ENCODE measurements around the gene DLEC1. TPM values are rescaled to one million over a fixed set of nuclear protein-coding genes. Genes with fewer than 3 reads are reported as not detected.

Gene DLEC1
- total and polyA plus RNA-seq, 2 donors from 2014 or later, result 0.52 to 3.3 TPM

GRCh38 chr3:37993820-37994638 lies 45.0 kb upstream of the DLEC1 start:
- TF ChIP-seq CTCF (IDR thresholded peaks at IDR 0.05; ENCODE audit: borderline replicate concordance, extremely low read depth, insufficient read depth), result peak; percentile 3
- FAIRE-seq (no peak), DNase-seq (peak; percentile 77 to 96 (median 84))
- Histone ChIP-seq H3K9me3 (ENCODE audit: control insufficient read depth in 2 of 3, insufficient read depth in 1 of 3, low read length in 3 of 3) (no peaks in the 10 kb centered on the region), H3K4me3 (ENCODE audit: low read length in 3 of 3) (peak overlapping the region; percentile 69 to 81 (median 72)), H3K4me1 (ENCODE audit: control insufficient read depth in 2 of 3, insufficient read depth in 2 of 3, low read depth in 1 of 3, low read length in 3 of 3) (peaks cover 0 to 20% (median 7%) of the 10 kb centered on the region in 3 donors), H3K36me3 (ENCODE audit: control insufficient read depth in 2 of 3, insufficient read depth in 3 of 3, low read length in 3 of 3) (no peaks in the 10 kb centered on the region), H3K9ac (ENCODE audit: low read length in 3 of 3) (peak overlapping the region; percentile 37 to 78 (median 76)), H3K27me3 (ENCODE audit: control insufficient read depth, insufficient read depth, low read length) (no peaks in the 10 kb centered on the region), H3K27ac (ENCODE audit: low read depth in 2 of 2, low read length in 2 of 2) (peak overlapping the region; percentile 40 to 60)
- intact Hi-C loops (cut with DNase I), result no loop called here

- Histone ChIP-seq H3K36me3 (ENCODE audit: control insufficient read depth in 2 of 3, insufficient read depth in 3 of 3, low read length in 3 of 3) (peaks cover 0 to 3% (median 2%) of the 10 kb centered on the region in 3 donors), H3K27me3 (ENCODE audit: control insufficient read depth, insufficient read depth, low read length) (no peaks in the 10 kb centered on the region), H3K27ac (ENCODE audit: low read depth in 2 of 2, low read length in 2 of 2) (peak overlapping the region; percentile 40 to 60), H3K9ac (ENCODE audit: low read length in 3 of 3) (peak overlapping the region in 2 of 3 donors; percentile 37 to 78), H3K4me1 (ENCODE audit: control insufficient read depth in 2 of 3, insufficient read depth in 2 of 3, low read depth in 1 of 3, low read length in 3 of 3) (peaks cover 0 to 24% (median 7%) of the 10 kb centered on the region in 3 donors), H3K4me3 (ENCODE audit: low read length in 3 of 3) (peak overlapping the region; percentile 69 to 81 (median 72)), H3K9me3 (ENCODE audit: control insufficient read depth in 2 of 3, insufficient read depth in 1 of 3, low read length in 3 of 3) (no peaks in the 10 kb centered on the region)
- intact Hi-C loops (cut with DNase I), result no loop called here
- FAIRE-seq (no peak), DNase-seq (no peak)
- no peak for TF ChIP-seq CTCF (IDR thresholded peaks at IDR 0.05; ENCODE audit: borderline replicate concordance, extremely low read depth, insufficient read depth)
Measured at GRCh38 chr3:37994639-37994972, 44.4 kb upstream of the DLEC1 start.

- no peak overlapping the region for H3K27ac ChIP-seq (ENCODE audit: low read depth in 2 of 2, low read length in 2 of 2)
- peaks cover 0 to 24% (median 7%) of the 10 kb centered on the region in 3 donors for H3K4me1 ChIP-seq (ENCODE audit: control insufficient read depth in 2 of 3, insufficient read depth in 2 of 3, low read depth in 1 of 3, low read length in 3 of 3)
- no peaks in the 10 kb centered on the region for H3K27me3 ChIP-seq (ENCODE audit: control insufficient read depth, insufficient read depth, low read length)
- peaks cover 0 to 3% (median 3%) of the 10 kb centered on the region in 3 donors for H3K36me3 ChIP-seq (ENCODE audit: control insufficient read depth in 2 of 3, insufficient read depth in 3 of 3, low read length in 3 of 3)
- no peak overlapping the region for H3K4me3 ChIP-seq (ENCODE audit: low read length in 3 of 3)
- intact Hi-C loops (cut with DNase I), result no loop called here
- no peak overlapping the region for H3K9ac ChIP-seq (ENCODE audit: low read length in 3 of 3)
- no peaks in the 10 kb centered on the region for H3K9me3 ChIP-seq (ENCODE audit: control insufficient read depth in 2 of 3, insufficient read depth in 1 of 3, low read length in 3 of 3)
- no peak for FAIRE-seq
- peak in 2 of 5 donors; percentile 45 to 63 for DNase-seq
- no peak for TF ChIP-seq CTCF (IDR thresholded peaks at IDR 0.05; ENCODE audit: borderline replicate concordance, extremely low read depth, insufficient read depth)
Measured at GRCh38 chr3:37995652-37996641, 43.1 kb upstream of the DLEC1 start.

All from kidney (tissue), 14 donors.